DMS114 treated with DMSO at 0.1 percent for 48 hours (cell line): Measurements from ENCODE around the gene LAMC3.
"Not testable (repeated sequence)": the region's sequence is repeated elsewhere in the genome, so short reads cannot be mapped to it uniquely, and the experiment has no call there.

ENCODE experiments used
- DNase-seq: peaks from one replicate; lab custom pipeline; 2025; ENCODE audit not compliant: unreplicated experiment; lab: John Stamatoyannopoulos, UW

The LAMC3 gene

GRCh38 chr9:130991778-130992681 is 16.9 kb upstream of the LAMC3 start:
- DNase-seq = no peak

GRCh38 chr9:130992682-130993032 is 16.3 kb upstream of the LAMC3 start:
- no peak for DNase-seq

GRCh38 chr9:130993303-130994030 is 15.5 kb upstream of the LAMC3 start:
- DNase-seq = no peak

GRCh38 chr9:130994135-130995085 is 14.6 kb upstream of the LAMC3 start:
- no peak for DNase-seq

GRCh38 chr9:130995086-130996011 is 13.6 kb upstream of the LAMC3 start:
- no peak for DNase-seq

GRCh38 chr9:130996205-130996604 is 12.8 kb upstream of the LAMC3 start:
- no peak for DNase-seq

GRCh38 chr9:130996676-130997394 is 12.1 kb upstream of the LAMC3 start:
- no peak for DNase-seq

- no peak for DNase-seq
These were observed 11.6 kb upstream of the LAMC3 start for GRCh38 chr9:130997395-130997684.

GRCh38 chr9:130997925-130998596 is 10.9 kb upstream of the LAMC3 start:
- peak; percentile 36 for DNase-seq

- no peak for DNase-seq
These were observed 10.3 kb upstream of the LAMC3 start for GRCh38 chr9:130998597-130999244.

- DNase-seq = no peak
These were observed 9.7 kb upstream of the LAMC3 start for GRCh38 chr9:130999245-130999623.

- DNase-seq = not testable (repeated sequence)
These were observed 8.4 kb upstream of the LAMC3 start for GRCh38 chr9:131000526-131000925.

- no peak for DNase-seq
These were observed 8.0 kb upstream of the LAMC3 start for GRCh38 chr9:131001021-131001420.

- no peak for DNase-seq
These were observed 7.0 kb upstream of the LAMC3 start for GRCh38 chr9:131001990-131002389.

- DNase-seq = no peak
These were observed 2.4 kb upstream of the LAMC3 start for GRCh38 chr9:131006601-131007000.

GRCh38 chr9:131008086-131008485 is 888 bp upstream of the LAMC3 start:
- DNase-seq = no peak

- no peak for DNase-seq
These were observed 438 bp upstream of the LAMC3 start for GRCh38 chr9:131008563-131008908.

GRCh38 chr9:131010482-131011273 is 1.7 kb downstream of the LAMC3 start:
- no peak for DNase-seq
